GM18870 (cell line): ENCODE data around the gene MOB1B.
"Not testable (repeated sequence)": the region's sequence is repeated elsewhere in the genome, so short reads cannot be mapped to it uniquely, and the experiment has no call there.

Experiments used
- ATAC-seq: cut with Tn5 transposase; IDR thresholded peaks from one replicate; pipeline ENCODE4 v1.9.1; 2021; ENCODE audit warnings: moderate library complexity; ENCODE audit not compliant: unreplicated experiment

The MOB1B gene

GRCh38 chr4:70948665-70949260 is 46.6 kb downstream of the MOB1B start:
- ATAC-seq, result no peak

GRCh38 chr4:70954032-70954431 is 51.9 kb downstream of the MOB1B start:
- ATAC-seq, result no peak

- ATAC-seq, result no peak
Observed at GRCh38 chr4:70956549-70957210, 54.5 kb downstream of the MOB1B start.

GRCh38 chr4:70958681-70959080 is 56.5 kb downstream of the MOB1B start:
- ATAC-seq, result no peak

- no peak for ATAC-seq
Observed at GRCh38 chr4:70969076-70969475, 66.9 kb downstream of the MOB1B start.

- no peak for ATAC-seq
Observed at GRCh38 chr4:70976252-70976651, 74.1 kb downstream of the MOB1B start.

- peak; percentile 69 for ATAC-seq
Observed at GRCh38 chr4:70979445-70980008, 77.4 kb downstream of the MOB1B start.

- no peak for ATAC-seq
Observed at GRCh38 chr4:70980196-70980595, 78.0 kb downstream of the MOB1B start.

- ATAC-seq, result no peak
Observed at GRCh38 chr4:70984106-70984505, 81.9 kb downstream of the MOB1B start.

GRCh38 chr4:70984589-70984988 is 82.4 kb downstream of the MOB1B start:
- no peak for ATAC-seq

- ATAC-seq, result no peak
Observed at GRCh38 chr4:70991596-70991995, 89.4 kb downstream of the MOB1B start.

- no peak for ATAC-seq
Observed at GRCh38 chr4:70992391-70992881, 90.3 kb downstream of the MOB1B start.

GRCh38 chr4:70993181-70994068 is 91.3 kb downstream of the MOB1B start, which contains the start of gene DCK:
Gene DCK, plus strand, starts transcription at chr4:70993649. Its CDS starts 187 bp downstream, at chr4:70993836.
- peak; percentile 59 for ATAC-seq

- ATAC-seq, result no peak
Observed at GRCh38 chr4:70994069-70994366, 91.8 kb downstream of the MOB1B start.

GRCh38 chr4:70994387-70995099 is 92.4 kb downstream of the MOB1B start:
- ATAC-seq, result peak; percentile 59

- ATAC-seq, result no peak
Observed at GRCh38 chr4:70996018-70996360, 93.8 kb downstream of the MOB1B start.

GRCh38 chr4:70997036-70997435 is 94.9 kb downstream of the MOB1B start:
- no peak for ATAC-seq

GRCh38 chr4:70997546-70997945 is 95.4 kb downstream of the MOB1B start:
- no peak for ATAC-seq

- ATAC-seq, result not testable (repeated sequence)
Observed at GRCh38 chr4:70999639-71000038, 97.5 kb downstream of the MOB1B start.

- ATAC-seq, result not testable (repeated sequence)
Observed at GRCh38 chr4:71001363-71001762, 99.2 kb downstream of the MOB1B start.
